HG03520 (cell line): ENCODE measurements around the gene MTHFD1L.

Experiments used
- ATAC-seq: cut with Tn5 transposase; IDR thresholded peaks from one replicate; pipeline ENCODE4 v1.9.1; 2021; ENCODE audit warnings: mild to moderate bottlenecking, moderate library complexity; ENCODE audit not compliant: unreplicated experiment

MTHFD1L gene

GRCh38 chr6:150865043-150865405, 478 bp upstream of the MTHFD1L start:
- no peak for ATAC-seq

GRCh38 chr6:150866147-150866990, 867 bp downstream of the MTHFD1L start:
- peak; percentile 63 for ATAC-seq

DNA sequence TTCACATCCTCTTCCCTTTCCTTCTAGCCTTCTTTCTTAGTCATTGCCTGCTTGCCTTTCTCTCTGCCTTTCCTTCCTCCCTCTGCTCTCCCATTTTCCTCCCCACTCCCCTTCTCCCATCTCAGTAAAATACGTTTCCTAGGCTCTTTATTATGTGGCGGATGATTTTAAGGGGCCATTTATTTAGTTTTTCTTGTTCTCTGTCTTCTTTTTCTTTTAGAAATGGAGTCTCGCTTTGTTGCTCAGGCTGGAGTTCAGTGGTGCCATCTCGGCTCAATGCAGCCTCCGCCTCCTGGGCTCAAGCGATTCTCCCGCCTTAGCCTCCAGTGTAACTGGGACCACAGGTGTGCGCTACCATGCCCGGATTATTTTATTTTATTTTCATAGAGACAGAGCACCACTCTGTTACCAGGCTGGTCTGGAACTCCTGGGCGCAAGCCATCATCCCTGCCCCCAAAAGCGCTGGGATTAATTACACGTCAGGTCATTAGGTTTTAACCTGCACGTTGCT, 1.5 kb downstream of the MTHFD1L start:
- no peak for ATAC-seq

- ATAC-seq = no peak
These were observed 3.3 kb downstream of the MTHFD1L start for GRCh38 chr6:150868759-150869158.

DNA sequence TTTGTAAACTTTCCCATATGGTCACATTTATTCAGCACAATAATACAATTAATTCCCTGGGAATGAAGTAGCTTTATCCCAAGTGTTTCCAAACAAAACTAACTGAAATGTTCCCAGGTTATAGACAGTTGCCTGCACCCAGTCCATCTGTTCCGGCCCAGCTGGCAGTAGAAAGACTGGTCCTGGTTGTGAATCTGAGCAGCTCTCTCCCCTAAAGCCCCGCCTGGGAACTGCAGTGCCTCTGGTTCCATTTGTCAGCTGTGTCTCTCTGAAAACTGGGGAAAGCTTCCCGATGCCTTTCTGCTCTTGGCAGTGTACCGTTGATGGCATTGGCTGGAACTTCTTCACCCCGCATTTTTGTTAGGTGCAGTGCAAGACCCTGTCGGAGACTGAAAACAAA, 8.7 kb downstream of the MTHFD1L start:
- ATAC-seq = no peak

DNA sequence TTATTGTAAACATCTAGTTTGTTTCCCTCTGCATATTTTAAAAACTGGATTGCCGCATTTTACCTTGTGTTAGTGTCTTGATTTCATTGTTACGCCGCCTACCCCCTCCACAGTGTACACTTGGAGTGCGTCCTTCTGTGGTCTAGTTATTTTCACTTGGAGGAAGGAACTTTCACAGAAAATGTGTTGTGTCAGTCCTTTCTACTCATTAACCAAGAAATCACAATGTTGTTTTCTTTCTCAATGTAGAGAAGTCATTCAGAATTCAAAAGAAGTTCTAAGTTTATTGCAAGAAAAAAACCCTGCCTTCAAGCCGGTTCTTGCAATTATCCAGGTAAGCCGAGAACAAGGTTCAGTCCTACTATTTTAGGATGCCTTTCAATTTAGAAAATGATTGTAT, 10.3 kb downstream of the MTHFD1L start:
- ATAC-seq = no peak

- no peak for ATAC-seq
These were observed 11.1 kb downstream of the MTHFD1L start for GRCh38 chr6:150876598-150876997.

- ATAC-seq = no peak
These were observed 12.4 kb downstream of the MTHFD1L start for GRCh38 chr6:150877928-150878327.

DNA sequence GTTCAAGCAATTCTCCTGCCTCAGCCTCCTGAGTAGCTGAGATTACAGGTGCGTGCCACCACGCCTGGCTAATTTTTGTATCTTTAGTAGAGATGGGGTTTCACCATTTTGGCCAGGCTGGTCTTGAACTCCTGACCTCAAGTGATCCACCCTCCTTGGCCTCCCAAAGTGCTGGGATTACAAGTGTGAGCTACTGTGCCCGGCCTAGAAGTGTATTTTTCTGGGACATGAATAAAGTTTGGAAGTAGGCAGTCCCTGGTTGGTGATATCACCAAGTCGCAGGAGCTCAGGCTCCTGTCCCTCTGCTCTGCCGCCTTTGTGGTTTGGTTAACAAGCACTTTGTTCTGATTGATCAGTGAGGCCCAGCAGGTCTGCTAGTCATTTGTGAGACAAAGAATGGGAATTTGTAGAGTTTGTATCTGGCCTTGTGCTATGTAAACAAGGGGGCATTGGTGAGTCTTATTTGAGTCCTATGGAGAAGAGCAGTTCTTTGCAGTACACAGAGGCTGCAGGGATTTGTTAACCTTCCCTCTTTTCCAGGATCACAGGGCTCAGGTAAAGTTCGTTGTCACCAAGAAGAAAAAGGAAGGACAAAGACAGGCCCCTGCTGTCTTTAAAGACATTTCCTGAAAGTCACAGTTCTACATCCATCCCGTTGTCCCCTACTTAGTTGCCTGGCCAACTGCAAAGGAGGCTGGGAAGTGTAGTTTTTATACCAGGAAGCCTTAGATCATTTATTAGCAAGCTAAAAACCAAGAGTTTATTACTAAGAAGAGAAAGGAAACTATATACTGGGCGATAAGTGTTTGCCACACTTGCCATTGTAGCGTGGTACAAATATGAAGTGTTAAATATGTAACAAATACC, 13.1 kb downstream of the MTHFD1L start:
- ATAC-seq = no peak

DNA sequence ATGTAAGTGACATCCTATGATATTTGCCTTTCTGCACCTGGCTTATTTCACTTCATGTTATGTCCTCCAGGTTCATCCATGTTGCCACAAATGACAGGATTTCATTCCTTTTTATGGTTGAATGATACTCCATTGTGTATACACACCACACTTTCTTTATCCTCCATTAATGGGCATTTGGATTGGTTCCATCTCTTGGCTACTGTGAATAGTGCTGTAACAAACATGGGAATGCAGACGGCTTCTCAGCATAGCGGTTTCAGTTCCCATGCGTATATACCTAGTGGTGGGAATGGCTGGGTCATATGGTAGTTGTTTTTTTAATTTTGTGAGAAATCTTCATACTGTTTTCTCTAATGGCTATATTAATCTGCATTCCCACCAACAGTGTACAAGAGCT, 14.8 kb downstream of the MTHFD1L start:
- no peak for ATAC-seq

- ATAC-seq = no peak
These were observed 16.5 kb downstream of the MTHFD1L start for GRCh38 chr6:150881911-150882481.

DNA sequence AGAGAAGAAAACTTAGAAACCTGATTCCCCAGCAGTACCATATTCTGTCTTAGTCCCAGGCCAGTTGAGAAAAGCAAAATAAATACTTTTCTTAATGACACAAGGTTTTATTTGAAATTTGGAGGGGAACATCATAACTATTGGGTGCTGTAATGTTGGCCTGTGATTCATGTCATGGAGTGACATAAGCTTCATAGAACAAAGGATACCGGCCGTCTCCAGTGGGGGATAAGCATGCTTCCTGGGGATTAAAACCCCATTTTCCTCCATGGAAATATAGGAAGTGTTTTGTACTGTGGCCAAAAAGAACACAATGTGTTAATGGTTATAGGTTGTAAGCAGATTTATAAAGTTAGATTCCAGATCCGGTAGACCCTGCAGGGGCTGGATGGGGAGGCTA, 18.0 kb downstream of the MTHFD1L start:
- ATAC-seq = no peak

DNA sequence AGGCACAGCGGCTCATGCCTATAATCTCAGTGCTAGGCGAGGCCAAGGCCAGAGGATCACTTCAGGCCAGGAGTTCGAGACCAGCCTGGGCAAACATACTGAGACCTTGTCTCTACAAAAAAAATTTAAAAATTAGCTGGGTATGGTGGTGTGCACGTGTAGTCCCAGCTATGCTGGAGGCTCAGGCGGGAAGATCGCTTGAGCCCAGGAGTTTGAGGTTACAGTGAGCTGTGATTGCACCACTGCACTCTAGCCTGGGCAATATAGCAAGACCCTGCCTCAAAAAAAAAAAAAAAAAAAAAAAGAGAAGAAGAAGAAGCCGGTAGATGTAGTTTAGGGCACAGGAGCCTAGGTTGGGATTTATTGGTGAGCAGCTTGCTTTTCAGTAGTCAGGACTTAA, 20.7 kb downstream of the MTHFD1L start:
- no peak for ATAC-seq

DNA sequence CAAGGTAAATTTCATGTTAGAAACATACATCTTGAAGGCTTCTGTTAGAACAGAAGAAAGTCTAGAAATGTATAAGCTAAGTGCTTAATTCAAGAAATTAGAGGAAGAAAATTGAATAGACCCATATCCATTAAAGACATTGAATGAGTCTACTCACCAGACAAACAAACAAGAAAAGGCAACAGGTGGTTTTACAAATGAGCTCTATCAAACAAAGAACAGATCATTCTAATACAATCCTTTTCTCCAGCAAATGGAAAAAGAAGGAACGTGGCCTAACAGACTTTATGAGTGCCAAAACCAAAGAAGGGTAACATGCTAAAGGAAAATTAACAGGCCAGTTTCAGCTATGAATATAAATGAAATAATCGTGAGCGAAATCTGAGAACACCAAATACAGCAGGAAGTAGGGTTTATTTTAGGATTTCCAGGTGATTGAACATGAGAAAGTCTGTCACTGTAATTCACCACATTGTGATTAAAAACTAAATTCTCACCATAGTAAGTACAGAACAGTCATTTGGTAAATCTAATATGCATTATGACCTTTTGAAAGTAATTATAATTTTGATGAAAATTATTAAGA, 22.6 kb downstream of the MTHFD1L start:
- ATAC-seq = no peak

DNA sequence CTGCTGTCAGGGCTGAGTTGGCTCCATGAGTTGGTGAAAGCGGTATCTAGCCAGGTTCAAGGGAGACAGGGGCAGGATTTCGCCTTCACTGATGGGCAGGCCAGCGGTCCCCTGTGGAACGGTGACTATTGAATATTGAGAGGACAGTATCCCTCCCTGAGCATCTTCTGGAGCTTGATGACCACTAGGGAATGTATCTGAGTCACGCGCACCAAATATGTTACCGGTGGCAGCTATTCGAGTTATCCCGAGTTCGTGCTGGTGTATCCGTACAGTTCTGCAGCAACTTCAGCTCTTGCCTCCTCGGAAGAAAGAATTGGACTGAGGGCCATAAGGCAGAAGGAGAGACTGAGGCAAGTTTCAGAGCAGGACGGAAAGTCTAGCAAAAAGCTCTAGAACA, 24.8 kb downstream of the MTHFD1L start:
- no peak for ATAC-seq

GRCh38 chr6:150891888-150892485, 26.5 kb downstream of the MTHFD1L start:
- no peak for ATAC-seq

DNA sequence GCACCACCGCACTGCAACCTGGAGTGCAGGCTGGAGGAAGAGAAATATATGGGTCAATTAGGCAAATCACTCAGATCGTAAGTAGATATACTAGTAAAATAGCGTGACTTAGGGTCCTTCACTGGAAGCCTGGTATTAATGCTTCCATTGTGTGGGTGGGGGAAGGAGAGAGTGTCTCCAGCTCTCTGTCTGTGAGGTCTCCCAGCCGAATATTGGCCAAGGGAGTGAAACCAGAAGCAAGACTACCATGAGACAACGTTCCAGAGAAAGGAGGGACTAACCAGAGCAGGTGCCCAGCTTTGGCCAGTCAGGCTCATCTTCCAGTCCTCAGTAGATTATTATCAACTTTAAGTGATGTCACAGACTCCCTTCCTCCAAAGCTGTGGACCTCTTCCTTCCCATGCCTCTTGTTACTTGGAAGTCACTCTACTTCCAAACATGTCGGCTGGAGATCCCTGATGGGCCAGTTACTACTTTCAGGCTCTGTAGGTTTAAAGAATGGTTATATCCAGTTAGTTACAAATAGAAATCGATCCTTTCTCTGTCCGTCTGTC, 28.8 kb downstream of the MTHFD1L start:
- no peak for ATAC-seq

- peak; percentile 51 for ATAC-seq
These were observed 29.5 kb downstream of the MTHFD1L start for GRCh38 chr6:150894935-150895552.

GRCh38 chr6:150895928-150896632, 30.6 kb downstream of the MTHFD1L start:
- ATAC-seq = no peak
